H1 (cell line): Measurements from ENCODE around the gene TXNRD2. TPM values are rescaled to one million over a fixed set of nuclear protein-coding genes. Genes with fewer than 3 reads are reported as not detected.

Source experiments
- CTCF ChIA-PET: fragments of 300-600 bp; sonication (Branson Sonifier 250); formaldehyde crosslinking; loops from one replicate; lab custom pipeline; 2021; ENCODE audit not compliant: partially characterized antibody; lab: Charles Lee
- POLR2A ChIA-PET: fragments of 300-600 bp; sonication (Branson Sonifier 250); formaldehyde crosslinking; loops from one replicate; lab custom pipeline; 2021; ENCODE audit warnings: inconsistent platforms; ENCODE audit not compliant: partially characterized antibody; lab: Charles Lee
- DNase-seq, 2 experiments: peaks; one replicate each; pipeline versions ENCODE4 v3.0.0 to v3.0.0-alpha.2; 2010 to 2022; ENCODE audit warnings: low spot score in 2 of 2, low read depth in 1 of 2, mixed read lengths in 1 of 2
- FAIRE-seq: peaks from 2 replicates; lab custom pipeline; 2011; peaks lifted over from hg19 to GRCh38; lab: Jason Lieb, UNC
- H2AFZ ChIP-seq: 2 replicates; pipeline ENCODE4 v1.8.1; 2012; ENCODE audit warnings: low read length, inconsistent platforms
- H2AK5ac ChIP-seq: 2 replicates; pipeline ENCODE4 v1.6.1; 2013; ENCODE audit warnings: low read depth, low read length
- H2BK120ac ChIP-seq: replicated peaks from 2 replicates; pipeline ENCODE3; 2013; ENCODE audit warnings: low read depth, low read length, inconsistent platforms
- H2BK12ac ChIP-seq: 2 replicates; pipeline ENCODE4 v1.6.1; 2013; ENCODE audit warnings: low read depth, low read length
- H2BK15ac ChIP-seq: 2 replicates; pipeline ENCODE4 v1.6.1; 2013; ENCODE audit warnings: low read length
- H2BK20ac ChIP-seq: 2 replicates; pipeline ENCODE4 v1.6.1; 2013; ENCODE audit warnings: low read length
- H2BK5ac ChIP-seq: 2 replicates; pipeline ENCODE4 v1.6.1; 2013; ENCODE audit warnings: low read depth, low read length
- H3K14ac ChIP-seq: 2 replicates; pipeline ENCODE4 v1.6.1; 2013; ENCODE audit warnings: inconsistent platforms; ENCODE audit not compliant: insufficient read length
- H3K18ac ChIP-seq: 2 replicates; pipeline ENCODE4 v1.6.1; 2013; ENCODE audit warnings: low read length; ENCODE audit errors: extremely low read depth
- H3K23ac ChIP-seq: 2 replicates; pipeline ENCODE4 v1.6.1; 2013; ENCODE audit warnings: inconsistent platforms; ENCODE audit not compliant: insufficient read length
- H3K23me2 ChIP-seq: 2 replicates; pipeline ENCODE4 v1.6.1; 2013; ENCODE audit warnings: low read depth, low read length
- H3K27ac ChIP-seq: 2 replicates; pipeline ENCODE4 v1.6.1; 2011; ENCODE audit warnings: low read depth, low read length, inconsistent platforms
- H3K27me3 ChIP-seq, 4 experiments: replicated peaks in 1 of 4; 1 replicate in 1 of 4; 2 replicates in 3 of 4; pipeline versions ENCODE4 v1.6.1 to v1.8.1; 2011 to 2013; ENCODE audit warnings: low read length in 3 of 4, mild to moderate bottlenecking in 3 of 4, inconsistent platforms in 2 of 4, mixed read lengths in 2 of 4, moderate library complexity in 1 of 4; ENCODE audit not compliant: control insufficient read depth in 3 of 4, insufficient read depth in 3 of 4; ENCODE audit errors: extremely low read depth in 1 of 4
- H3K36me3 ChIP-seq, 4 experiments: 2 replicates each; pipeline versions ENCODE4 v1.6.1 to v1.8.1; 2011 to 2013; ENCODE audit warnings: mild to moderate bottlenecking in 4 of 4, low read length in 3 of 4, moderate library complexity in 2 of 4, control low read depth in 1 of 4, inconsistent platforms in 1 of 4; ENCODE audit not compliant: insufficient read depth in 4 of 4, control insufficient read depth in 2 of 4
- H3K4ac ChIP-seq: replicated peaks from 2 replicates; pipeline ENCODE3; 2013; ENCODE audit warnings: low read length, low read depth, mixed read lengths, inconsistent platforms; ENCODE audit not compliant: insufficient read length
- H3K4me1 ChIP-seq, 4 experiments: replicated peaks in 1 of 4; 1 replicate in 1 of 4; 2 replicates in 3 of 4; pipeline versions ENCODE4 v1.6.1 to v1.8.1; 2011 to 2013; ENCODE audit warnings: low read length in 3 of 4, inconsistent platforms in 2 of 4, mixed read lengths in 1 of 4; ENCODE audit not compliant: insufficient read depth in 4 of 4, control insufficient read depth in 3 of 4
- H3K4me2 ChIP-seq, 2 experiments: 2 replicates each; pipeline versions ENCODE4 v1.6.1 to v1.8.1; 2011 to 2013; ENCODE audit warnings: low read depth in 2 of 2, low read length in 2 of 2, control low read depth in 1 of 2, inconsistent platforms in 1 of 2, mild to moderate bottlenecking in 1 of 2; ENCODE audit not compliant: insufficient read depth in 1 of 2
- H3K4me3 ChIP-seq, 4 experiments: fragments of 200-600, 300-600 bp in 1 of 4; sonication (generic), shearing (Covaris generic), sonication (Bioruptor Twin) in 1 of 4; 2 replicates each; pipeline versions ENCODE4 v1.5.1 to v1.8.1; 2011 to 2016; ENCODE audit warnings: low read length in 4 of 4, low read depth in 3 of 4, control low read depth in 2 of 4, inconsistent platforms in 2 of 4, mild to moderate bottlenecking in 2 of 4, mixed read lengths in 1 of 4, moderate library complexity in 1 of 4; ENCODE audit not compliant: insufficient read depth in 2 of 4; ENCODE audit errors: extremely low read depth in 1 of 4
- H3K56ac ChIP-seq: replicated peaks from 2 replicates; pipeline ENCODE3; 2013; ENCODE audit warnings: low read depth, mild to moderate bottlenecking, mixed read lengths, low read length, inconsistent platforms; ENCODE audit not compliant: insufficient read length
- H3K79me1 ChIP-seq: 2 replicates; pipeline ENCODE4 v1.6.1; 2013; ENCODE audit warnings: low read depth, low read length, control low read depth
- H3K79me2 ChIP-seq, 2 experiments: 2 replicates each; pipeline versions ENCODE4 v1.6.1 to v1.8.1; 2012 to 2013; ENCODE audit warnings: low read length in 2 of 2, mild to moderate bottlenecking in 2 of 2, inconsistent platforms in 1 of 2; ENCODE audit not compliant: insufficient read depth in 2 of 2, control insufficient read depth in 1 of 2
- H3K9ac ChIP-seq, 4 experiments: replicated peaks in 1 of 4; 1 replicate in 1 of 4; 2 replicates in 3 of 4; pipeline versions ENCODE4 v1.6.1 to v1.8.1; 2011 to 2013; ENCODE audit warnings: low read depth in 3 of 4, low read length in 3 of 4, control low read depth in 2 of 4, mild to moderate bottlenecking in 2 of 4, moderate library complexity in 2 of 4, inconsistent platforms in 1 of 4; ENCODE audit errors: extremely low read depth in 1 of 4
- H3K9me3 ChIP-seq, 2 experiments: 2 replicates each; pipeline versions ENCODE4 v1.6.1 to v1.8.1; 2012 to 2013; ENCODE audit warnings: mild to moderate bottlenecking in 2 of 2, moderate library complexity in 2 of 2, control low read depth in 1 of 2, inconsistent platforms in 1 of 2, low read depth in 1 of 2, low read length in 1 of 2, mixed read lengths in 1 of 2; ENCODE audit not compliant: insufficient read depth in 2 of 2
- H4K20me1 ChIP-seq, 2 experiments: replicated peaks in 1 of 2; 2 replicates each; pipeline versions ENCODE3 to v1.8.1; 2011 to 2013; ENCODE audit warnings: inconsistent platforms in 2 of 2, low read length in 2 of 2, mild to moderate bottlenecking in 1 of 2; ENCODE audit not compliant: insufficient read depth in 2 of 2, control insufficient read depth in 1 of 2
- H4K5ac ChIP-seq: 2 replicates; pipeline ENCODE4 v1.6.1; 2013; ENCODE audit warnings: low read length, low read depth, mixed read lengths, inconsistent platforms; ENCODE audit not compliant: insufficient read length
- H4K8ac ChIP-seq: 2 replicates; pipeline ENCODE4 v1.8.0; 2013; ENCODE audit warnings: mild to moderate bottlenecking, moderate library complexity, low read length, inconsistent platforms; ENCODE audit not compliant: insufficient read depth; ENCODE audit errors: extremely low read depth
- H4K91ac ChIP-seq: replicated peaks from 2 replicates; pipeline ENCODE3; 2013; ENCODE audit warnings: low read length, mixed read lengths, inconsistent platforms; ENCODE audit not compliant: insufficient read length
- KDM5A ChIP-seq: fragments of 200-600 bp; IDR thresholded peaks from 2 replicates; pipeline ENCODE4 v1.7.1; 2012; ENCODE audit warnings: mild to moderate bottlenecking, low read length, inconsistent platforms, mixed read lengths
- POU5F1 ChIP-seq: IDR thresholded peaks from 2 replicates; pipeline ENCODE4 v1.6.1; 2011; ENCODE audit warnings: low read depth, mild to moderate bottlenecking, low read length, moderate library complexity
- TAF7 ChIP-seq: optimal IDR thresholded peaks from 2 replicates; pipeline ENCODE3; 2011; ENCODE audit warnings: low read depth, mild to moderate bottlenecking, inconsistent platforms, low read length, moderate library complexity, borderline replicate concordance
- whole genome bisulfite sequencing, 2 experiments: shearing (Covaris generic) in 1 of 2; methylation state at CpG; one replicate each; pipeline versions ENCODE4 v1.1.6 to v1.1.7; 2013 to 2015; ENCODE audit warnings: low lambda C conversion rate in 2 of 2, mixed read lengths in 2 of 2, inconsistent platforms in 1 of 2, low coverage in 1 of 2, missing lambda C conversion rate in 1 of 2; ENCODE audit not compliant: insufficient replicate concordance in 2 of 2, insufficient coverage in 1 of 2, insufficient read length in 1 of 2; ENCODE audit errors: extremely low coverage in 1 of 2, missing lambda C conversion rate in 1 of 2; 5-methylcytosine and 5-hydroxymethylcytosine counted together
- polyA plus RNA-seq, 7 experiments: library from polyadenylated mRNA; depleted of rRNA in 3 of 7; stranded (reverse) in 5 of 7; unstranded in 2 of 7; fragments of >200 nt in 5 of 7; fragments of 200-250 nt in 2 of 7; gene quantifications; 1 replicate in 5 of 7; 2 replicates in 1 of 7; 4 replicates in 1 of 7; pipeline versions ENCODE4 v1.2.1 to v1.2.3, GENCODE V29; 2011 to 2013; ENCODE audit warnings: missing spikeins in 2 of 7, mixed read lengths in 2 of 7
- total RNA-seq: library from RNA; stranded (reverse); fragmentation: NEBNext Ultra II Directional; extraction: Animal tissue kit (Norgen Biotek cat#: 25700); gene quantifications from 2 replicates; pipeline ENCODE4 v1.2.1, GENCODE V29; 2021
- TF ChIP-seq, protein P1 (sequence below): IDR thresholded peaks from 2 replicates; pipeline ENCODE4 v1.6.1; 2011; ENCODE audit warnings: low read depth, mild to moderate bottlenecking, low read length; ENCODE audit not compliant: insufficient read depth

TXNRD2 gene
- total and polyA plus RNA-seq, 2 of the 8 experiments (the other 6 are each of a cell fraction or from before 2014, with no cell fraction given): 14.8 to 21.9 TPM

DNA sequence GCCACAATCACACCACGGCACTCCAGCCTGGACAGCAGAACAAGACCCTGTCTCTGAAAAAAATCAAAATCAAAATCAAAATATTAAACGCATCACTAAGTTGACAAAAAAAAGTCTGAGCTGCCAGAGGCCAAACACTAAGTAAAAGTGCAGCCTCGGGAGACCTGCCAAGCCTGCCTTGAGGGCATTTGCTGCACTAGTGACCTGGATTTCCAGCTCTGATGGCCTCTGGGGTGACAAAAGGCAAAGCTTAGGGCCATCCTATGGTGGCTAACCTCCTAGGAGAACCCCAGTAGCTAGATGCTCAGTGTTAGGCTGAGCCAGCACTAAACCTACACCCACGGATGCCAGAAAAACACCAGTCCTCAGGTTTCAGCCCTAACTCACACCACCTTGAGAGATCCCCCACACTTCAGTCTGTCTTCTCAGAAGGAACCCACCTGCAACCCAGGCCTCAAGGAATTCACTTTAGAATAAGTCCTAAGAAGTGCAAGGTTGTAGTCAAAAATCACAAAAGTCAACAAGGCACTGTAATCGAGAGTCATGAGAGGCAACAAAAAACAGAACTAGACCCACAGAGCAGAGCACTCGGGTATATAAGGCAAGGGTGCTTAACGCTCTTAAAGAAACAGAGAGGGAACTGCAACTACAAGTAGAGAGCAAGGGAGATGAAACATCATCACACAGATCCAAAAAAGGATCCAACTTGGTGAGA is 115.6 kb downstream of the TXNRD2 start:
- no peaks in the 10 kb centered on the region; a peak in 1 of 4 replicates for H3K9me3 ChIP-seq
- peaks cover 0 to 8% of the 10 kb centered on the region in 2 experiments for H4K20me1 ChIP-seq
- no peak overlapping the region for H3K56ac ChIP-seq
- peaks cover 0 to 8% (median 1%) of the 10 kb centered on the region in 4 experiments; a peak in 4 of 7 replicates for H3K4me1 ChIP-seq
- H2AK5ac ChIP-seq: no peak overlapping the region
- no peak overlapping the region for H3K9ac ChIP-seq
- H3K23me2 ChIP-seq: no peaks in the 10 kb centered on the region
- H3K27me3 ChIP-seq: peaks cover 0 to 2% (median 0%) of the 10 kb centered on the region in 4 experiments; a peak in 1 of 7 replicates
- H3K14ac ChIP-seq: no peak overlapping the region
- no peak overlapping the region for H3K23ac ChIP-seq
- no peaks in the 10 kb centered on the region for H3K79me1 ChIP-seq
- CTCF ChIA-PET: interaction anchor here (1.3 to 1.9 kb wide), 4 partner anchors 16 to 60 kb away, joined by 3 to 5 read pairs (median 4); no protein-coding TSS in a partner anchor
- DNase-seq (no peak), FAIRE-seq (no peak)
- no peak overlapping the region for H2BK12ac ChIP-seq
- H3K36me3 ChIP-seq: no peaks in the 10 kb centered on the region
- POLR2A ChIA-PET: no interaction called here
- H3K27ac ChIP-seq: no peak overlapping the region
- no peak overlapping the region for H4K91ac ChIP-seq
- H4K5ac ChIP-seq: no peak overlapping the region
- TF ChIP-seq KDM5A (no peak), TAF7 (no peak), POU5F1 (no peak)
- TF ChIP-seq, protein P1, sequence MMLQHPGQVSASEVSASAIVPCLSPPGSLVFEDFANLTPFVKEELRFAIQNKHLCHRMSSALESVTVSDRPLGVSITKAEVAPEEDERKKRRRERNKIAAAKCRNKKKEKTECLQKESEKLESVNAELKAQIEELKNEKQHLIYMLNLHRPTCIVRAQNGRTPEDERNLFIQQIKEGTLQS: no peak
- H2BK15ac ChIP-seq: no peak overlapping the region
- no peak overlapping the region for H3K18ac ChIP-seq
- no peak overlapping the region for H2BK120ac ChIP-seq
- 92% methylated on average over 7 of the region's 7 CpGs; no CpG with 5 or more reads in 1 of the 2 experiments for WGBS, 2 experiments
- H2BK20ac ChIP-seq: no peak overlapping the region
- no peak overlapping the region for H3K4me3 ChIP-seq
- H4K8ac ChIP-seq: no peak overlapping the region
- no peak overlapping the region for H2BK5ac ChIP-seq
- no peak overlapping the region for H3K4ac ChIP-seq
- H3K4me2 ChIP-seq: no peak overlapping the region
- no peak overlapping the region for H2AFZ ChIP-seq
- H3K79me2 ChIP-seq: no peaks in the 10 kb centered on the region
